GM18517 (cell line): ENCODE measurements around the gene UTRN.

Experiments
- ATAC-seq: cut with Tn5 transposase; IDR thresholded peaks from one replicate; pipeline ENCODE4 v1.9.1; 2021; ENCODE audit warnings: mild to moderate bottlenecking, moderate library complexity; ENCODE audit not compliant: unreplicated experiment

Gene UTRN

DNA sequence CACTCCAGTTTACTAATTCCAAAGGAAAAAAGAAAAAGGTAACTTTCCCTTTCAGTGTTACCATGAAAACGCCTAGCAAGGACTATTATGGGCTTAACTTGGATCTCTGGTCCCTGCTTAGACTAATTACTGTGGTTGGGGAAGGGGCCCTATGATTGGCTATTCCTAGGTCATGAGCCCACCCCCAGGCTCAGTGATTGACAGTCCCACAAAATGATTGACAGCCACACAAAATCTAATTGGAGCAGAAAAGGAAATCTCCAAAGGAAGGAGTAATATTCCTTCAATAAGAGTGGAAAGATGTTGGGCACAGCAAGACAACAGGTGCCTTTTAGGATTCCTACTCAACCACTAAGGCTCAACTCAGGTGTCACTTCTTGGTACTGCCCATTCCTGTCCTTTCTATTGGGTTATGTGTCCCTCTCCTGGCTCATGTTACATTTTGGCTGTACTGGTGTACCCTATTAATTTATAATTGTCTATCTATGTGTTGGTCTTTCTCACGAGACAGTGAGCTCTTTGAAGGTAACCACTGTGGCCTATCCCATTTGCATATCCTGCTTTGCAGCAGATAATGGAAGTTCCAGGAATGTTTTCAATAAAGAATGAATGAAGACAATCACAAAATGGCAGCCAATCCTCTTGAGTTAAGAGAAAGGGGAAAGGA, 5.5 kb upstream of the UTRN start:
- no peak for ATAC-seq

- ATAC-seq = no peak
These were observed 1.3 kb upstream of the UTRN start for GRCh38 chr6:144283646-144284477.

- peak; percentile 6 for ATAC-seq
These were observed 705 bp upstream of the UTRN start for GRCh38 chr6:144284478-144284782.

DNA sequence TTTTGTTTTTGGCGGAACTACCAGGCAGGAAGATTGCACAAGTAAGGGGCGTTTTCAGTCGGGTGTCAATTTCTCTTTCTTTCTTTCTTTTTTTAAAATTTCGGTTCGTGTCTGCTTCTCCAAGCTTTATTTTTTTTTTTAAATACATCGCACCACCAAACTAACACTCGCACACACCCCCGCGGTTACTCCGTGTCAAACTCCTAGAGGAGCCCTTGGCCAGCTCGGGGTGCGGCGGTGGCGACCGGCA, 338 bp downstream of the UTRN start:
- peak; percentile 7 for ATAC-seq

GRCh38 chr6:144285798-144286502, 815 bp downstream of the UTRN start:
- ATAC-seq = peak; percentile 37

GRCh38 chr6:144286503-144287393, 1.6 kb downstream of the UTRN start:
- no peak for ATAC-seq

DNA sequence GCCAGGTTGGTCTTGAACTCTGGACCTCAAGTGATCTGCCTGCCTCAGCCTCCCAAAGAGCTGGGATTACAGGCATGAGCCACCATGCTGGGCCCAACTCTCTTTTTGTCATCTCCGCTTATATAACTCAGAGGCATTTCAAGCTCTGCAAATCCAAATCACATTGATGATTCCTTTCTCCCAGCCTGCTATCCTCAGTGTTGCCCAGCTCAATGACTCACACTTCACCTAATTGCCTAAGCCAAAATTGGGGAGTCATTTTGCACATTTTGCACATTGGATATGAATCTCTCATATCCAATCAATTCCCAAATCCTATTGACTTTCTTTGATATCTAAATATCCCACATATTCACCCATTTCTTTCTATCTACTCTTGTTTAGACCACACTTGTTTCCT, 3.9 kb downstream of the UTRN start:
- ATAC-seq = no peak

GRCh38 chr6:144292372-144292771, 7.2 kb downstream of the UTRN start:
- ATAC-seq = no peak

- no peak for ATAC-seq
These were observed 8.9 kb downstream of the UTRN start for GRCh38 chr6:144294016-144294415.

GRCh38 chr6:144295211-144295610, 10.1 kb downstream of the UTRN start:
- no peak for ATAC-seq

DNA sequence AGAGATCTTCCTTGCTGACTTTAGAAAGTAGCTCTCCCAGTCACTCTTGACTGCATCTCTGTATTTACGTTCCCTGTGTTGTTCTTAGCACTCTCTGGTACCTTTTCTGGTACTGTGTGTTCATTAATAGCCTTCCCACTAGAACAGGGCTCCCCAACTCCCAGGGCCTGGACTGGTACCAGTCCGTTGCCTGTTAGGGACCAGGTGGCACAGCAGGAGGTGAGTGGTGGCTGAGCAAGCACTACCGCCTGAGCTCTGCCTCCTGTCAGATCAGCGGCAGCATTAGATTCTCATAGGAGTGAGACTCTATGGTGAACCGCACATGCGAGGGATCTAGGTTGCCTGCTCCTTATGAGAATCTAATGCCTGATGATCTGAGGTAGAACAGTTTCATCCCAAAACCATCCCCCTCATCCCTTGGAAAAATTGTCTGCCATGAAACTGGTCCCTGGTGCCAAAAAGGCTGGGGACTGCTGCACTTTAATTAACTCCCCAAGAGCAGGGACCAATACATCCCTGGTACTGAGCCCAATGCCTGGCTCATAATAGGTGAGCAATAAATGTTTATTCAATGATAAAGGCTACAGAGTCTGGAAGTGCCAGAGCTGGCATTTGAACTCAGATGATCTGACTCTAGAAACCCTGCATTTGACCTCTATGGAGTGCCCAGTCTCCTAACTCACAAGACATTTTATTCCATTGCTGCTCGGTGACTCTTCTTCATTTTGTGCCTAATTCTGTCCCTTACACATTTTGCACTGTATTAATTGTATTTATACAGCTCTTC, 11.0 kb downstream of the UTRN start:
- no peak for ATAC-seq

DNA sequence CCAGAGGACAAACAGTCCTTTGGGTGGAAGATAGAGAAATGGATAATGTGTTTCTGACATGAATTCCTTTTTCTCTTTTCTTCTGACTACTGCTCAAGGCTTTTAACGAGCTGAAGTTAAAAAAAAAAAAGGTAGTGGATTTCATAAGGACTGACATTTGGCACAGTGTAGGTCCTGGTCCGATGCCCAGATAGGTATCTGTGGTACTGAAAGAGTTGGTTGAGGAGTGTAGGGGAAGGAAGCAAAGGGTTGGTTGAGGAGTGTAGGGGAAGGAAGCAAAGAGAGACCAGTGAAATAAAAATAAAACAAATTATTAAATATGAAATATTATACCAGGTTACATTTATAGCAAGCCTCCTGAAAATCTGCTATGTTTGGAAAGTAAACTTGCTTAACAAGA, 11.8 kb downstream of the UTRN start:
- ATAC-seq = no peak

DNA sequence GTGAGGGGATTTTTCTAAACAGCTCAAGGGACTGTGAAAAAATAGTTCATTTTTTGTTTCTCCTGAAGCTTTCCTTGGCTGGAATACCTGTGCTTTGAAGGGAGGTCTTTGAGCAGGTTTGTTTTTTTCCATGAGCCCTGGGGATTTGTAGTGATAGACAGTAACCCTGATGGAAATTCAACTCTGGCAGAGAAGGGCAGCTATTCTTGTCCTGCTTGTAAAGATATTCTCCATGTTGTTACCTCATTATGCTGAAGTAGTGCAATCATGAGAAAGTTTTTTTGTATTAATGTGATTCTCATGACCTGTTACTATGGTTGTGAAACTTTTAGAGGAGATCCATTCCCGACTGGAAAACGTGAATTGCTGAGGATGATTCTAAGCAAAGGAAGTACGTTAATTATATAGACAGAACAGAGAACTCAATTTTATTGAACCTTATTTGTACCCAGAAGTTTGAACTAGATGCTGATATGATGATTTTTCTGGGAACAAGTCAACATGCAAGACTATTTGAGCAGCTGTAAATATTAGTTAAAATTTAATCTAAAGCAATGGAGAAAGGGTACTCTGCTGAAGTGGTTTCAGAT, 12.5 kb downstream of the UTRN start:
- no peak for ATAC-seq

DNA sequence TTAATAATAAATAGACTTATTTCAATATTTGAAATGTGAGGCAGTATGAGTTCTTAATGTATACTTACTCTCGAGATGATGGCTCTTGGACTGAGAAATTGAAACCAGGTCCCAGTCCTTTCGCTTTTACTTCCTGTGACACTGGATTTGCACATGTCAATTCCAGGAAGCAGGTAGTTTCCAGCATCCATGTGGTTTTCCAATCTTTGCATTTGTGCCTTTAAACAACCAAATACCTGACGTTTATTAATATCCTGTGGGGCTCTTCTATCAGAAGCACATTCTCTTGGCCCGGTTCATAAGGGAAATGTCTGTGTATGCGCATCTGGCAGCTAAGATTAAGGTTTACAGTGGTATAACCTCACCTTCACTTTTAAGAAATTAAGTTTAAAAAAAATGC, 13.1 kb downstream of the UTRN start:
- no peak for ATAC-seq

GRCh38 chr6:144298916-144299315, 13.8 kb downstream of the UTRN start:
- ATAC-seq = no peak

DNA sequence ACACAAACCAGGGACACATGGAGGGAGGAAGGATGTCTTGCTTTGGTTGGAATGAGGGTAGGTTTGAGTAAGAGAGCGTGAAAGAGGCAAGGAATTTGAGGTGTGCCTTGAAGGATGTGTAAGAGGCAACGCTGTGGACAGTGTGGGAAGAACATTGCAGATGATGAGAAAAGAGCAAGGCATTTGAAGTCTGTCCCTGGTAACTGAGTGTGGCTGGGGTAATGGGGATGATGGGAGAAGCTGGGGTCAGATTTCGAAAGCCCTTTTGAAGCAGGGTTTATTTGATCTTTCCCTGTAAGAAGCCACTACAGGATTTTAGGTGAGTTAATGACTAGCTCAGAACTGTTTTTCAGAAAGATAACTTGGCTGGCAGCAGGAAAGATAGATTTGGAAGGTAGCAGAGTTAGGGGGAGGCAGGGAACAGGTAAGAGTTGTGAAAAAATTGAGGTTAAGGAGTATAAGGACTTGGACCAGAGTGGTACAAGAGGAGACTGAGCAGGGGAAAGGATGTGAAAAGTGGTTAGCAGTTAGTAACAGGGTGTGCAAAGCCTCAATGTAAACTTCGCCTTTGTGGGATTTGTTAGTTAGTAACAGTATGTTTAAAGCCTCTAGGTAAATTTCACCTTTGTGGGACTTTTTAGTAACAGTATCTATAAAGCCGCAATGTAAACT, 17.7 kb downstream of the UTRN start:
- ATAC-seq = no peak

DNA sequence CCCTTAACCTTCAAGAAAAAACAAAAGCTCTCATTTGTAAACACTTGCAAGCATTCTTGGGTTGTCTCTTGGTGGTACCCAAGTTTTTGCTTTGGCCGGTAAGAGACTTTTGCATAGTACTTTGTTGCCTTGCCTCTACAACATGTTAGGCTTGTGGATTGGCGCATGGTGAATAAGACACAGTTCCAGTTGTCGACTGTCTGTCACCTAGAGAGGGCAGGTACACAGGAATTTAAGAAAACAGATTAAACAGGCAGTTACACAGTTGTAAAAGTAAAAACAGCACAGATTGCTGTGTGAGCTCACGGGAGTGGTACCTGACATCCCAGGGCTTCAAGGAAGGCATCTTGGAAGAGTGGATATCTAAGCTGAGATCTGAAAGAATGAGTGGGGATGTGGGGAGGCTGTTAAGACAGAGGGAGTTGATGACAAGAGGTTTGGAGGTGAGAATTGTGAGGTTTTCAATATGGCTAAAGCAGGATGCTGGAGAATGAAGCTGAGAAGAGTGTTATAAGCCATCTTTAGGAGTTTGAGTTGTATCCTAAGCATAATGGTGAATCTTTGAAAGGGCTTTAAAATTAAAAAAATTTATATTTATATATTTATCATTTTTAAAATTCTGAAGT, 19.2 kb downstream of the UTRN start:
- no peak for ATAC-seq

DNA sequence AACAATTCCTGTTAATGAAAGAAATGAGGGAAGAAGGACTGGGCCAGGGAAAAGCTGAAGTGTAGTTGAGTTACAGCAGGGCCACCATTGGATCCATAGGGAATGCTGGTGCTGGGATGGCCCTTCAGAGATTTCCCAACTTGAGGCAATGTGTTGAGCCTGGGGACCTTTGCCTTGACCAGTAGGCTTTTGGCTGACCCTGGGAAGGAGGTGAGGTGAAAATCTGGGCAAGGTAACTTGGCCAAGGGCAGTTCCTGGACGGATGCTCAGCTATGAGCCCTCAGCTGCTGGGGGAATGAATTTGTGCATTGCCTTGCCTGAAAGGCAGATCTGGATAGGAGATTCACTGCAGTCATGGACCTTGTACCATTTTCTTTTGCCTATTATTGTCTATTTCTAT, 20.4 kb downstream of the UTRN start:
- no peak for ATAC-seq

DNA sequence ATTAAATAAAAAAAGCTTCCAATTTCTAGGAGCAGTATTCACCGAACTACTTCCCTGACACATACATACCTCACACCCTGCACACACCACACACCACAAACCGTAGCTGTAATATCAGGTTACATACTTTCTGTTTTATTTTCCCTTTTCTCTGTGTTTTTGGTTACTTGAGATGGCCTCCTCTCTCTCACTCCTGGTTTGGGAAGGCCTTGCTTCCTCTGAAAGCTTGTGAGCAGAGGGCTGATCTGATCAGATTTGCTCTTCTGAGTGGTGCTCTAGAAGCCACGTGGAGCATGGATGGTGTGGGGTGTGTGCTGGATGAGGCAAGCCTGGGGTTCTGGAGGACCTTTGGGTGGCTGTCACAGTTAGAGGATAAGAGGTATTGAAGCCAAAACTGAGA, 20.9 kb downstream of the UTRN start:
- ATAC-seq = peak; percentile 91
